IPS-11a (cell line): ENCODE measurements around the gene LRRC47.

Source experiments
- H3K4me3 ChIP-seq: one replicate; pipeline ENCODE4 v1.5.1; 2013; ENCODE audit warnings: low read depth, low read length, control low read depth

Gene LRRC47

DNA sequence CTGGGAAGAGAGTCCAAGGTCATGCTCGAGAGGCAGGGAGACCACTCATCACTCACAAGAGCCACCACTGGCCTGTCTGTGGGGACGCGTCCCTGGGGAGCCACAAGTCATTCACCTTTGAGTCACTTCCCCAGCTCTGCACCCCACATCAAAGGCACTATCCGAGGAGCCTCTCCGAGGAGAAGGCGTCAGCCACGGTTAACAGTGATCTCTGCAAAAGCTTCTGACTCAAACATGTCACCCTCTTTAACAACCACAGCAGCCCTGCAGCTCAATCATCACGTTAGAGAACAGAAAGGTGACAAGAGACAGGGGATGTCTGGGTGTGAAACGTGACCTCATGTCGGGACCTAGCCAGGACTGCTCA is 9.0 kb downstream of the LRRC47 start:
- no peak overlapping the region for H3K4me3 ChIP-seq

- H3K4me3 ChIP-seq: no peak overlapping the region
Observed at GRCh38 chr1:3786468-3787348, 9.6 kb downstream of the LRRC47 start.

DNA sequence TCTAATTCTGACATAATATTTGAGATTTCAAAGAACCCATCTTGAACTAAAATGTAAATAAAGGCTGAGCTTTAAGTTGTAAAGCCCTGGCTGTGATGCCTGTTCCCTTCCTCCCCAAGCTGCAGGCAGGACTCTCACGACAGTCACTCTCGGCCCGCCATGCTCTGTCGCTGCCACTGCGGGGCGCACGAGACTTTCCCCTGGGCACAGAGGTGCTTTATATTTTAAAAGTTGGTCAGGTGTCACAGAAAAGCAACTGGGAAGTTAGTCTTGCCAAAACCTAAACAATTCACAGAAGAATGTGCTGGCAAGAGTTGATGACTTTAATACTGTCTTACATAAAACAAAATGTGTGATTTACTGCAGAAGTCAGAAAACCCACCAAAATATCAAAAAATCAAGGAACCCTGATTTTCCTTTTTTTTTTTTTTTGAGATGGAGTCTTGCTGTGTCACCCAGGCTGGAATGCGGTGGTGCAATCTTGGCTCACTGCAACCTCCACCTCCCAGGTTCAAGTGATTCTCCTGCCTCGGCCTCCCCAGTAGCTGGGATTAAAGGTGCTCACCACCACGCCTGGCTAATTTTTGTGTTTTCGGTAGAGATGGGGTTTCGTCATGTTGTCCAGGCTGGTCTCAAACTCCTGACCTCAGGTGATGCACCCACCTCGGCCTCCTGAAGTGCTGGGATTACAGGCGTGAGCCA is 10.7 kb downstream of the LRRC47 start:
- H3K4me3 ChIP-seq: no peak overlapping the region

DNA sequence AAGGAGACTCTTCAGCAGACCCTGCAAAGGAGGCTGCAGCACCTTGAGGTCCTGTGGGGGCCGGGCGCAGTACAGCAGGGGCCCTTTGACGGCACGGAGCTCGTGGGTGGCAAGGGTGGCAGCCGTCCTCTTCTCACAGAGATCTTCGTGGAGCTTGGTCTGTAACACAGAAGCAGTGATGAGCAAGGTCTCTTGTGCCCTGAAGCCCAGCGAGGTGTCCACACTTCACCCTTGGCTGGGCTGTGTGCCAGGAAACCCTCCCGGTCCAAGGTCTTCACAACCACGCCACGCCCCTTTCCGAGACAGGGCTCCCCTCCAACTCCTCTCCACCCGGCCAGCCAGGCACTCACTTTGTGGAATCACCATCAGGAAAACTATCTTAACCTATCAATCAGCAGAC is 11.3 kb downstream of the LRRC47 start:
- no peak overlapping the region for H3K4me3 ChIP-seq

GRCh38 chr1:3783651-3784474 is 12.4 kb downstream of the LRRC47 start:
- H3K4me3 ChIP-seq: no peak overlapping the region

- H3K4me3 ChIP-seq: no peak overlapping the region
Observed at GRCh38 chr1:3780901-3781300, 15.4 kb downstream of the LRRC47 start.

GRCh38 chr1:3779912-3780416 is 16.3 kb downstream of the LRRC47 start:
- H3K4me3 ChIP-seq: no peak overlapping the region

GRCh38 chr1:3779265-3779911 is 16.9 kb downstream of the LRRC47 start:
- H3K4me3 ChIP-seq: no peak overlapping the region

- H3K4me3 ChIP-seq: no peak overlapping the region
Observed at GRCh38 chr1:3778590-3779264, 17.6 kb downstream of the LRRC47 start.

- no peak overlapping the region for H3K4me3 ChIP-seq
Observed at GRCh38 chr1:3777647-3778589, 18.4 kb downstream of the LRRC47 start.

DNA sequence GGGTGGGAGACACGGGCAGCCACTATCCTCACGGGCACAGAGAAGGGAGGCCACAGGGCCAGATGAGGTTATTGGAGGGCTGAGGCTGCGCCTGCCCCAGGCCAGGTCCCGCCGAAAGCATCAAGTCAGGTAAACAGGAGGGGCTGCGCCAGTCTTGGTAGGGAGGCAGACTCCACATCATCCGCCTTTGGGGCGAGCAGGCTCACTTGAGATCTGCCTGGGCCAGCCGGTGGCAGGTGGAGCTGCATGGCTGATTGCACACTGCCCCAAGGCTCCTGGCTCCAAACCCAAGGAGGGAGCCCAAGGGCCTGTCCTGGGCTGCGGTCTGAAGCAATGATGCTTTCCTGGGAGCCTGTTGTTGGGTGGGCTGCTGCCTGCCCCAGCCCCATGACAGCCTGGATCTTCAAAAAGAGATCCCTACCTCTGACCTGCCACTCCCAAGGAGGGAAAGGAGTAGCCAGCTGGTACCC is 19.2 kb downstream of the LRRC47 start:
- H3K4me3 ChIP-seq: no peak overlapping the region

GRCh38 chr1:3776231-3776961 is 19.9 kb downstream of the LRRC47 start:
- H3K4me3 ChIP-seq: no peak overlapping the region

GRCh38 chr1:3775490-3776230 is 20.6 kb downstream of the LRRC47 start:
- no peak overlapping the region for H3K4me3 ChIP-seq

DNA sequence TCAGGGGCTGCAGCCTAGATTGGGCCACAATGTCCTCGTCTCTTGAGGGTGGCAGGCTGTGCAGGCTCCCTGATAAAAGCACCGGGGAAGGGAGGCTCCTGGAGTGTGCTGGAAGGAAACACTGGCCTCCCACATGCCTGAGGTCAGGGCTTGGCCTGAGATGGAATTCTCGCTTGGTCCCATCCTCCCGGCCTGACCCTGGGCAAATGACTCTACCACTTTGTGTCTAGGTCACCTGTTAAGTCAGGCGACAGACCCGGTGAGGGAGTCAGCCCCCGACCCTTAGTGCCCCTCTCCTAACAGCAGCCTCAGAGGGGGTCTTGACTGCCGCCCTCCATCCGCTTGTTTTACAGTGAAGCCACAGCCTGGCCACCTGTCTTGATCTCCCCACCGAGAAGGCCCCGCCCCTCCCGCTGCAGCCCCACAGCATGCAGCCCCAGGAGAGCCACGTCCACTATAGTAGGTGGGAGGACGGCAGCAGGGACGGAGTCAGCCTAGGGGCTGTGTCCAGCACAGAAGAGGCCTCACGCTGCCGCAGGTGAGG is 21.3 kb downstream of the LRRC47 start:
- H3K4me3 ChIP-seq: no peak overlapping the region

DNA sequence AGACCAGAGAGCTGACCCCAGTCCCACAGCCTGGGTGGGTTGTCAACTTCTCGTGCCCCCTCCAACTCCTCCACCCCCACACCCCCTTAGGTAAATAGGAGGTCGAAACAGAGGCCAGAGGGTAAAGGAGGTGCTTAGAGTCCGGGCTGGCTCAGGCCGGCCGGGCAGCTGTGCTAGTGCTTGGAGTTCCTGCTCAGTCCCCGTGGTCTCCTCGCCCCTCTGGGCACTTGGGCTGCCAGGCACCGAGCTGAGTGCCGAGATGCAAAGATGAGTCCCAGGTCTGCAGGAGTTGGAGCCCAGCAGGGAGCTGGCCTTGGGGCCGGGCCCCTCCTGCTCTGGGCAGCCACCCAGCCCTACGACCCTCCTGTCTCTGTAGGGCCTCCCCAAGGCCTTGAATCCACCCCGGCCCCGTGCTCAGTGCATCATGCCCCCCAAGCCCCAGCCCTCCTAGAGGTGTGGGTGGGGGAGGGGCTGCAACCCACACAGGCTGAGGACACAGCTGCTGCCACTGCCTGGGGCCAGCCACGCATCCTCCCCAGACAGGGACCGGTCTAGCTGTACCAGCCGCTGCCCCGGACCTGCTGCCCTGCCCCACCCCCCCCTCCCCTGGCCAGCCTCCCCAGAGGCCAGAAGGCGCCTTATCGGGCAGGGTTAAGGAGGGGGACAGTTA is 21.9 kb downstream of the LRRC47 start:
- no peak overlapping the region for H3K4me3 ChIP-seq

DNA sequence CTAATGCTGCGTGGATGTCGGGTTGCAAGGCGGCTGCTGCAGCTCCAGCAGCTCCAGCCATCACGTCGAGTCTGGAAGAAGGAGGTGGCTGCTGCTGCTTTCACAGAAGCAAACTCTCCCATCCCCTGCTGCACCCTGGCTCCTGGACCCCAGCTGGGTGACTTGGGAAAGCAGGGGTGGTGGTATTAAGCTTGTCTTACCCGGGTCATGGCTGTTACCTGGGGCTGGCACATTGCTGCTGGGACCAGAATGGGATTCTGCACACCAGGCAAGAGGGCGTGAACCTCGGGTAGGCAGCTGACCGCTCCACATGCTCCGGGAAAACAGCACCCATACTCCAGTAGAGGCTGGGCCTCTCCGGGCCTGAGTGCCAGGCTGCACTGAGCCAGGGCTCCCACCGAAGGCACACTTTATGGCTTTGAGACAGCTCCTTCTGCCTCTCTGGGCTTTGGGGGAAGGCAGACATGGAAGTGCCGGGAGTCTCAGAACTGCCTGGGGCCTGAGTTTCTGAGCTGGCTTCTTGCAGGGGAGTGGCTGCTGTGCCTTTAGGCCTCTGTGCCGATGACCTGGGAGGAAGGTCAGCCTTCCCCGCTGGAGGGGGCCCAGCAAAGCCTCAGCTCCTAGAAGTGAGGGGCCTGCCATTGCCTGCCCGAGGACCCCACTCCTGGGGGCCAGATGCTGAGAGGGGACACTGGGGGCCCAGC is 22.6 kb downstream of the LRRC47 start:
- H3K4me3 ChIP-seq: no peak overlapping the region
